Fibroblast of pulmonary artery (primary cell): ENCODE measurements around the gene IFNGR1.

Experiments
- DNase-seq: peaks from one replicate; pipeline ENCODE4 v3.0.0-alpha.2; 2010; ENCODE audit warnings: low read depth
- H3K4me3 ChIP-seq: replicated peaks from 2 replicates; pipeline ENCODE4 v1.5.1; 2011; ENCODE audit warnings: low read depth, mild to moderate bottlenecking, control low read depth, low read length, moderate library complexity
- TF ChIP-seq, protein P1 (sequence below): IDR thresholded peaks from 2 replicates; pipeline ENCODE4 v1.5.1; 2011; ENCODE audit warnings: mild to moderate bottlenecking, control low read depth, low read length, inconsistent platforms; ENCODE audit errors: missing control alignments

The IFNGR1 gene

GRCh38 chr6:137171824-137172733 lies 47.1 kb downstream of the IFNGR1 start:
- DNase-seq, result no peak
- H3K4me3 ChIP-seq, result no peak overlapping the region
- TF ChIP-seq, protein P1, sequence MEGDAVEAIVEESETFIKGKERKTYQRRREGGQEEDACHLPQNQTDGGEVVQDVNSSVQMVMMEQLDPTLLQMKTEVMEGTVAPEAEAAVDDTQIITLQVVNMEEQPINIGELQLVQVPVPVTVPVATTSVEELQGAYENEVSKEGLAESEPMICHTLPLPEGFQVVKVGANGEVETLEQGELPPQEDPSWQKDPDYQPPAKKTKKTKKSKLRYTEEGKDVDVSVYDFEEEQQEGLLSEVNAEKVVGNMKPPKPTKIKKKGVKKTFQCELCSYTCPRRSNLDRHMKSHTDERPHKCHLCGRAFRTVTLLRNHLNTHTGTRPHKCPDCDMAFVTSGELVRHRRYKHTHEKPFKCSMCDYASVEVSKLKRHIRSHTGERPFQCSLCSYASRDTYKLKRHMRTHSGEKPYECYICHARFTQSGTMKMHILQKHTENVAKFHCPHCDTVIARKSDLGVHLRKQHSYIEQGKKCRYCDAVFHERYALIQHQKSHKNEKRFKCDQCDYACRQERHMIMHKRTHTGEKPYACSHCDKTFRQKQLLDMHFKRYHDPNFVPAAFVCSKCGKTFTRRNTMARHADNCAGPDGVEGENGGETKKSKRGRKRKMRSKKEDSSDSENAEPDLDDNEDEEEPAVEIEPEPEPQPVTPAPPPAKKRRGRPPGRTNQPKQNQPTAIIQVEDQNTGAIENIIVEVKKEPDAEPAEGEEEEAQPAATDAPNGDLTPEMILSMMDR, result no peak

- no peak for DNase-seq
- TF ChIP-seq, protein P1, result no peak
- H3K4me3 ChIP-seq, result no peak overlapping the region
Measured at GRCh38 chr6:137171053-137171374, 48.2 kb downstream of the IFNGR1 start.

DNA sequence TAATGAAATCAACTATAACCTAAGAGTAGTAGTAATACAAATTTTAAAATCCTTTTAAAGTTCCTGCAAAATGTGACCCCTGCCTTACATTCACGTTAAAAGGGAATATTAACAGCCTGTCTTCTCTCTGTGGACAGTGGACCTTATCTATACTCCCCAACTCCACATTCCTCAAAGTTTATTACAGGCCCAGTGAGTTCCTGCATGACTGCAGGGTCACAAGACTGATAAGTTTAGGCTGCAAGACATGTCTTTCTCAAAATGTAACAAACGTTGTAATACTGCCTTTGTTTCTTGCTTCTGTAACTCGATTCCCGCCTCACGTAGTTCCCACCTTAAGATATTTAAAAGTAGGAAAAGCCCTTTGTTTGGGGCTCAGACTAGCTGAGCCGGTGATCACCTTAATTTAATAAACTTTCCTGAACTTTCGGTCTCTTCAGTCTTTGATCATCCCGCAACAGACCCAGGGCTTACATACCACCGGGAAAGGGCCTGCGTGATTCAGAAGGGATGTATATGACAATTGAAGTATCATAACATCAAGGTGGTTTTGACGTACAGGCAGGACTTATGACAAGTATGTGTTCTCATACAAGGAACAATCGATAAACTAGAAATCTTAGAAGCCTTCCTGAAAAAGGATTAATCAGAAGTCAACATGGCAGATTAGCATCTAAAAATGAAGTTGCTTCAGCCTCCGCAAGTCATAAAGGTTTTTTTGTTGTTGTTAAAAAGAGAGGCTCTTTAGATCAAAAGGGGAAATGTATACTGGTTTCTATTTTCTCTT lies 48.7 kb downstream of the IFNGR1 start:
- no peak overlapping the region for H3K4me3 ChIP-seq
- no peak for DNase-seq
- TF ChIP-seq, protein P1, result no peak

DNA sequence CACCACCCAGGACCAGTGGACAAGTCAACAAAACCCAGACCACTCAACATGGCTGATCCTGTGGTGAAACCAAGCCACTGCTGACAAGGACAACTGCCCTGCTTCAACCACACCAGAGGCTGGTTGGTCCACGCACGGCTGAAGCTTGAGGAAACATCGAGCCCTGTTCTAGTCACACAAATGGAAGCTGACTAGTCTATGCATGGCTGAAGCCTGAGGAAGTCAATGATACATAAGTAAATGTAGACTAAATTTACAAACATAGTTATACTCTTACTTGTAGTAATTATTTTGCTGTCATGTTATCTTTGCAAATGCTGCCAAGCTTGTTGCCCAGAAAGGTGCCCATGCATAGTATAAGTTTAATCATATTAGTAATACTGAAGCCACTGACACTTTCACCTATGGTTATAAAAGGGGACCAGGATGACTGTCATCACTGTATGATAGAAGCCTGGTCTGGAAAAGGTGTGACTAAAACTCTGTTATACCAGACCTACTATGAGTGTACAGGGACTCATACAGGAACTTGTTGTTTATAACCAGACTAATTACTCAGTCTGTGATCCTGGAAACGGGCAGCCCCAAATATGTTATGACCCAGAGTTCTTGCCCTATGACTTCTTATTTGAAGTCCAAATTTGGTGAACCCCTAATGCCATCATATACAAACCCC lies 51.3 kb downstream of the IFNGR1 start:
- TF ChIP-seq, protein P1, result no peak
- DNase-seq, result no peak

DNA sequence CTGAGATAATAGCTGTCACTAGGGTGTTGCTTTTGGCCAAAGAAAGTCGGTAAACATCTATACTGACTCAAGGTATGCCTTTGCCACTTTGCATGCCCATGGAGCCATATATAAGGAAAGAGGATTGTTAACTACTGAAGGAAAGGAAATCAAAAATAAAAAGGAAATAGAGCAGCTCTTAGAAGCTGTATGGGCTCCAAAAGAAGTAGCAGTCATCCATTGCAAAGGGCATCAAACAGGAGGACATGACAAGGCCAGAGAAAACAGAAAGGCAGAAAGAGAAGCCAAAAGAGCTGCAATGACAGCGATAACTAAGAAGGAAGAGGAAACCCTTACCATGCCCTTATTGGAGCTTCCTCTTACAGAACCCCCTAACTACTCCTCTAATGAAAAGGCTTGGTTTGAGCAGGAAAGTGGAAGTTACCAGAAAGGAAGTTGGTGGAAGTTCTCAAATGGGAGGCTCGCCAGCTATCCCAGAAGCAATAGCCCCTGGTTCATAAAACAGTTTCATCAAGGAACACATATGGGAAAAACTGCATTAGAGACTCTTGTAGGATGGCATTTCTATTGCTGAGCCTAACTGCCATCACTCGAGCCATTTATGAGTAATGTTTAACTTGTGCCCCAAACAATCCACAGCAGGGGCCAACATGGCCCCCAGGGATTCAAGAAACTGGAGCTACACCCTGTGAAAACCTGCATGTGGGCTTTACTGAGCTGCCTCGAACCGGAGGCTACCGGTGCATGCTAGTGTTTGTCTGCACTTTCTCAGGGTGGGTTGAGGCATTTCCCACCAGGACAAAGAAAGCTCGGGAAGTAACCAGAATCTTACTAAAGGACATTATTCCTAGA lies 52.7 kb downstream of the IFNGR1 start:
- DNase-seq, result no peak
- TF ChIP-seq, protein P1, result no peak
- H3K4me3 ChIP-seq, result no peak overlapping the region

More for the DNA sequence above, 51.3 kb downstream of the IFNGR1 start:
- no peak overlapping the region for H3K4me3 ChIP-seq
